CD1c-positive myeloid dendritic cell (primary cell): ENCODE data around the gene HTR2A.

Experiments
- DNase-seq: peaks from one replicate; pipeline ENCODE4 v3.0.0-alpha.2; 2016; ENCODE audit errors: extremely low spot score

The HTR2A gene

DNA sequence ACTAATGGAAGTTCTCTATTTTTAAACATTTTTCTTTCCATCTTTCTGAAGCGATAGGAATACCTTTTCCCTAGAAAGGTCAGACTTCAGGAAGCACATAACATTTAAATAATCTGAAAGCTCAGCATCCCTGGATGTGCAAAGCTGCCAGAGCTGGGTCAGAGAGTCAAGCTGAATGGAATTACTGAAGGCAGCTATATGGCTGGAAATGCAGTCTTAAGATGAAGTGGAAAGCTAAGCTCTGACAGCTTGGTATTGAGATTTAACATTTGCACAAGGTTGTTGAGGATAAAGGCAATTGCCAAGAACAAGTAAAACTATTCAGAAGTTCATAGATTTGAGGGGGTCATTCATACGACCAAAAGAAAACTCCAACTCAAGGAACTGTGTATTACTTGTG, 28.8 kb downstream of the HTR2A start:
- DNase-seq = no peak

DNA sequence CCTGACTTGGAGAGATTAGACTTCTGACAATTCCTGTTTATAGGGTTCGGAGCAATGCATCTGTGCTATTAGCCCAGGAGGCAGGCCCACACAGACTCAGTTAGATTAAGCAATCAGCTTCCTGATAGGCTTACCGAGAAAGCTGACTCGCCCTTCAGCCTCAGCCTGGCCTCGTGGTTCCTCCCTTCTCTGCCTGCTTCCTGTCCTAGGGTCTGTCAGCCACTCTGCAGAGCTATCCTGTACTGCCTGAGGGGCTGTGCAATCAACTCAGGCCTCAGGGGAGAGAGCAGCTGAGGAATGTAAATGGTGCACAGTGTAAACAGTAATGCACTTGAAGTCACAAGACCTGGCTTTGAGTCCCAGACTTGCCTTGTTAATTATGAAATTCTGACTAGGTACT, 30.7 kb downstream of the HTR2A start:
- DNase-seq = peak; percentile 65

DNA sequence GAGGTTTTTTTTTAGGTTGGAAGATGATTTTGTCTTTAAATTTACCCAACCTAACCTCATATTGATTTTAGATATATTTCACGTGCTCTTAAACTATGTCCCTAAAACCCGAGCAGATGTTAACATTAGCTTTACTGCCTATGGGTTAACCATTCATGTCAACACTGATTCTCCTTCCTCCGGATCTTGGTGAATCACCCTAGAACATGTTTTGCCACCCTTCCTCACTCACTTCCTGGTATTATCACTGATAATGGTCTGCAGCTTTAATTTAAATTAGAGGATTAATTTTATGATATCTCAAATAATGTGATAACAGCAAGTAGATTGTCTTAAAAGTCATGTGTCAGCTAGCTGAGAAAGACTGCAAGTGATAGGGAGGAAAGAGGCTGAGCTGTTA, 31.9 kb downstream of the HTR2A start:
- peak; percentile 10 for DNase-seq

DNA sequence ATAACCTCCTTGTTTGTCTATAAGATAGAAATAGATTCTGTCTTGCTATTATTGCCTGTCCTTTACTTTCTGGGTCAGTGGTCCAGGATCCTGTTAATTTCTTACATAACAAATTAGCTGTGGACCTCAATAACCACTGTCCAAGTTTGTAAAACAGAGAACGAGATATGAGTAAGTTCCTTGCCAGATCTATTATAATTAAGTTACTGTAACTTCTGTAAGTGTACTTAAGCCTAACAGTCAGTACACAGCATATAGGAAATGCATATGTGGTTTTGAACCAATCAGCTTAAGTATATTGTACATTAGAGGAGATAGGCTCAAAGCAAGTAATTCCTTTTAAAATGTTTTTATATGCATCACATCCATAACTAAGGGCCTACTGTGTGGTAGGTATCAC, 34.9 kb downstream of the HTR2A start:
- no peak for DNase-seq

DNA sequence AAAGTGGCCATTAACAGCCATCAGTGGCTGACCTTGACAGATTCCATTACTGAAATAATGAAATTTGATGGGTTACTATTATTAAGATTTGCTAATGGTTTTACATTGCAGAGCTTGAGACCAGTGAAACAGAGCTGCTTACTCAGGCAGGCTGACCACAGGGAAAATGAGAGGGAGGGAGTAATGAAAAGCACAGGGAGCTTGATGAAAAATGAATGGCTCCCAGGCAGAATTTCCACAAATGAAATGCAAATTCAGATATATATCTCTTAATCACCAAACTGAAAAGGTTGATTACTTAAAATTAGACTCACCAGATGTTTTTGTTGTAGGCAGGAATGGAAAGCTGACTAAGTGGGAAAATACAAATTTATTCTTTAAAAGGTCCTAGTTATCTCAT, 36.1 kb downstream of the HTR2A start:
- no peak for DNase-seq

DNA sequence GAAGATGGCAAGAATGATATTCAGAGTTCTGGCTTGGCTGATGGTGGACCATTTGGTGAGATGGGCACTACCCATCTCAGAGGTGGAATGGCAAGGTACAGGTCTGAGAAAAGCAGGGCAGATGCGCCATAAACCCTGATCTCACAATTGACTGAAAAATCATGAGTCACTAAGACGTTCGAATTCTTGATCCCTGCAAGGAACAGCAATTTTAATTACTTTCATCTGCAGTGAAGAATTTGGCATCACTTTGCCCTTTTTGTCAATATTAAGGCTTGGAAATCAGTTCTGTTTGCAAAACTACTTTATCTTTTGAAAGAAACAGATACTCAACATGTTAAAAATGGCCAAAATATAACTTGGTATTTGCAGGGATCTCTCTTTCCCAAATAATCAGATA, 38.1 kb downstream of the HTR2A start:
- DNase-seq = no peak

DNA sequence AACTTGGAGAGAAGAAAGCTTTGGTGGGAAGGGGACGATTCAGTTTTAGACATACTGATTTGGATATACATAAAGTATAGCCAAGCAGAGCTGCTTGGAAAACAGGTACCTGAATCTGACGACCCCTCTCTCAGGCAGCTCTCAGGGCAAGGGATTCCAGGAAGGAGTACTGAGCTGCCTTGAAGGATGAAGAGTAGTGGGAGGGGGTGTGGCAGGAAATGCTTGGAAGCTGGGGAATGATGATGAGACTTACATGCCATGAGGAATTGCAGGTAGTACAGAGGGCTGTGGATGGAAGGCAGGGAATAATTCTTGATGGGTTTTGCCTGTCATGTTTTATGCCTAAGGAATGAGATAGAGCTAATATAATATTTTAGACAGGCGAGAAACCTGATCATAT, 38.7 kb downstream of the HTR2A start:
- no peak for DNase-seq

DNA sequence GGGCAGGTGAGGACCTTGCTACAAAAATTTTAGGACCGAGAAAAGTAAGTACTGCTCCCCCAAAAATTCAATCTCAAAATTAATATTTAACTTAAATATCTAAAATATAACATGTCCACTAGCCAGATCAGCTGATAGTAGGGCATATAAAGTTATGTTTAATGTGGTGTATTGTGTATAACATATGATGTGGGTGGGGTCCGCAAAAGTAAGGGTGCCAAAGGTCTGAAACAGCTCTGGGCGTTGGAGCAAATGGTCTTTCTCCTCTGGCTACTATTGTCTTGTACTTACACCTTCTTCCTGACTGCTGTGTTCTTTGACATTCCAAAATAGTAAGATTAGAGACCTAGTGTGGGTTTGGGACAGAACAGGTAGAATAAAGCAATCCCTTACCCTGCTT, 41.2 kb downstream of the HTR2A start:
- DNase-seq = no peak

DNA sequence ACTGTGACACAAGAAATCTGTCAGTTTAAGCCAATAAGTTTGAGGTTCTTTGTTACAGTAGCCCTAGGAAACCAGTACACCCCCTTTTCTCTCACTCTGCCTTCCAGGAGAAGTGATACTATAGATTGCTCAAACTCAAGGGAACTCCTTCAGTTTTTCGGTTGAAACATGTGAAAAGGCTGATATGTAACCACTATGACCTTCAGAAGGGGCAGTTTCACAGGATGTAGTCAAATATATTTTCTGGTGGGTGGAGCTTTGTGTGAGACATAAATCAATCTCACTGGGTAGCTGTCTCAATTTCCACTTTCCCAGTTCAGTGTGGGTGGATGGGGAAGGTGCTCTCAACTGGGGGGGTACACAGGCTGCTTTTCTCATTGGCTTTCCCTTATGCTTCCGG, 41.7 kb downstream of the HTR2A start:
- peak; percentile 79 for DNase-seq

DNA sequence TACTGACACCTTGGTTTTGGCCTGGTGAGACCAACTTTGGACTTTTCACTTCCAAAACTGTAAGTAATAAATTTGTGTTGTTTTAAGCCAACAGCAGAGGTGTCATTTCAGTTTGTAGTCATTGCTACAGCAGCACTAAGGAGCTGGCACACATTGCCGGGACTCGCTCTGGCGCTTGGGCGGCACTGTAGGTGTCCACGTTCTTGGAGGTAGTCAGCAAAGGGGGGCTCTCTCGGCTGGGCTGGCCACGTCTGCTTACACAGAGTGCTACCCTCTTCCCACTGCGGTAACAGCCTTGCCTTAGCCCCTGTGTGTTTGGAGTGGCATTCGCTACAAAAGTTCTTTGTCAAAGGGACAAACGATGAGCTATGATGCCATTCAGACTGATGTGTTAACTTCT, 44.7 kb downstream of the HTR2A start:
- DNase-seq = no peak

DNA sequence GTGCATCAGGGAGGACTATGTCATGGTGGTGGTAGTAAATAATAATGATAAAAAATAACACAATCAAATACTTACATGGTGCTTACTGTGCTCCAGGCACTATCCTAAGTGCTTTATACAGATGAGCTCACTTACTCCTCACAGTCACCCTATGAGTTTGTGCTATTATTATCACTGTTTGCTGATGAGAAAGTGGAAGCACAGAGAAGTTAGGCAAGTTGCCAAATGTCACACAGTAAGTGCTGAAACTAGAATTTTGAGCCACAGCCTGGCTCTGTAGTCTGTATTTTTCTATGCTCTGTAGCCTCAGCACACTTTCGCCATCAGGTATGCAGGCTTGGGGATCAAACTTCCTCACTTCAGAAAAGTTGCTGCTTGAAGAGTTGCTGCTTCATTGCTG, 46.6 kb downstream of the HTR2A start:
- no peak for DNase-seq

DNA sequence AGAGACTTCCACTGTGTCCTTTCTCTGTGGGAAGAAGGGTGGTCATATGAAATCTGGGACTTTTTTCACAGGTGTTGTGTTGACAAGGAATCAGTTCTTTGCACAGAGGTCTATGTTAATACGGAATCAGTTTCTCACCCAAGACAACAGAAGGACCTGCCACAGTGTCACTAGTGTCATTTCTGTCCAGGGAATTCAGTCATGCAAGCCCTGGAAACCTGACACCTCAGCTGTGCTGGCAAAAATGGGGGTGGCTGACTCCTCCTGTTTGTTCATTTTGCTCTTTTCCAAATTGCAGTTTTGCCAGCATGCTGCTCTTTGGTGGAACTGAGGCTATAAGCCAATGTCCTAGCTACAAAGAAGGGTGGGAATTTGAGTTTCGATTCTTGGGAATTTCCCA, 50.1 kb downstream of the HTR2A start:
- no peak for DNase-seq

DNA sequence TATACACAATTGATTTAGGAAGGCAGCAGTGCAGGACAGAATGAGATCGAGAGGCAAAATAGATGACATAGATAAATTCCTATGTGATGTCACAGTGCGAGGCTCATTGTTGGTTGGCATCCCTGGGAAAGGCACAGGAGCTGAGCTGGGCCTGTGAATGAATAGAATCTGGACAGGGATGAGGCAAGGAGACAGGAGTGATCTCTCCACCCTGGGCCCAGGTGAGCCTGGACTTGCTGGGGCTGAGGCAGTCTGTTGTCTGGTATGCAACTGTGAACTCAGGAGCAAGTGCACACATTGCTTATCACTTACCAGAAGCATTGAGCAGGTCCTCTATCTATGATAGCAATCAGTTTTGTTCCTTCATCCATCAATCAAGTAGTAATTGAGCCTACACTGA, 51.7 kb downstream of the HTR2A start:
- no peak for DNase-seq

DNA sequence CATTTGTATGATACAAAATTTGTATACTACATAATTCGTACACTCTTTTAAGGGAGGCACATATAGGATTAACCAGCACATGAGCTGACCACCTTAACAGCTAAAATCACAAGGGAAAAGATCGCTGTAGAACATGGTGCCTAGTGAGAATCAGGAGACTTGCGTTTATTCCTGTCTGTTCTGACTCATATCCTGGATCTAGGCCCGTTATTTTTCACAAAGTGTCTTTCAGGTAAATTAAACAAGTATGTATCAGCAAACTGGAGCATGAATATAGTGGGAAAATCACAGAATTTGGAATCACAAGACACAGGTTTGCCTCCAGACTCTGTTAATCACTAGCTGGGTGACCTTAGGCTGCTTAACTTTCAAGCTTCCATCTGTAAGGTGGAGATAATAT, 52.4 kb downstream of the HTR2A start:
- DNase-seq = no peak

DNA sequence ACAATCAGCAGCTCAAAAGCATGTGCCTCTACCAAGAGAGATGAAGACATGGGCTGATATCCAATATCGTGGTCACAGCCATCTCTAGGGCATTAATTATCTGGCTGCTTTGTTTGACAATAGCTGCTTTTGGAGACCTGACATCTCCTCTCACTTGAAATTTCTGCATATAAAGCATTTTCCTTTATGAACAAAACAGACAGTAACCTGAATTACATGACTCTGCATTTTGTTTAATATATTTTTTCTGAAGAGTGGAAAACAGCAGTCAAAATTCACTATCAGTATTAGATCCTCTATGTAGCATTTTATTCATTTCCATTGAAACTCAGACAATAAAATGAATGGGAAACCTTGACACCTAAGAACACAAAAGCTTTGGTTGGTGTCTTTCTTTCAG, 57.5 kb downstream of the HTR2A start:
- no peak for DNase-seq

DNA sequence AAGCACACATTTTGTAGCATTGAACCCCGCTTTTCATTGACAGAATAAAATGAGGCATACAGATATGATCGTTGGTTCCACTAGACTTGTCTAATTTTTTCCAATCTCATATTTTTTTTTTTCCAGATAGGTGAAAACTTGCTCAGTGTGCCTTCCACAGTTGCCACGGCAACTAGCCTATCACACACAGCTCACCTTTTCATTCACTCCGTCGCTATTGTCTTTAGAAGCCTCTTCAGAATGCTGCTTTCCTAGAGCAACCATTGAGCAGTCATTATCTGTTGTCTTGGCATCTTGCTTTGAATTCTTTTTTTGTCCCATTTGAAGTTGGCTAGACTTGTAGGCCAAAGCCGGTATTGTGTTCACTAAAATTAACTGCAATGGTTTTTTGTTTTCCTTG, 62.2 kb downstream of the HTR2A start:
- DNase-seq = no peak

DNA sequence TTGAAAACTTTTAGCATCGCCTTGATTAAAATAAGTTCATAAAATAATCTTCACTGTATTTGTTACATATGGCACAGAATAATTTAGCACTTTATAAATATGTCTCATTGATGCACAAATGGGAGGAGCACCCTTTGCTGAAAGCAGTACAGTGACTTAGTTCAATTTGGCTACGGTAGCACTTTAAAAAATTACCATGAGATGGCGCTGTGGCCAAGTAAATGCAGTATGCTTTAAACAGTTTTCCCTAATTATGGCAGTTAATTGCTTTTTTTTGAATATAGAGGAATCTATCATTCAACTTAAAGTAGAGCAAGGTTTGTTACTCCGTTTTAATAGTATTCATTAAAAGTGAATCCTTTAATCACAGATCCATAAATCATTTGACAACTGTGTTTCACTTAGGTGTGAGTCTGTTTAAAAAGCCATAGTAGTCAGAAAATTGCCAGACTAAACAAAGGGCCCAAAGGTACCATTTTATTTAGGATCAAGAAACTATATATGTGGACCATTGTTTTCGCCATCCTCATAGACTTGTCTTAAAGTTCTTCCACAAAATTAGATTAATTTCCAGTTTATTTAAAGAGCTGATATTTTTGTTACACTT, 65.2 kb downstream of the HTR2A start:
- peak; percentile 72 for DNase-seq

DNA sequence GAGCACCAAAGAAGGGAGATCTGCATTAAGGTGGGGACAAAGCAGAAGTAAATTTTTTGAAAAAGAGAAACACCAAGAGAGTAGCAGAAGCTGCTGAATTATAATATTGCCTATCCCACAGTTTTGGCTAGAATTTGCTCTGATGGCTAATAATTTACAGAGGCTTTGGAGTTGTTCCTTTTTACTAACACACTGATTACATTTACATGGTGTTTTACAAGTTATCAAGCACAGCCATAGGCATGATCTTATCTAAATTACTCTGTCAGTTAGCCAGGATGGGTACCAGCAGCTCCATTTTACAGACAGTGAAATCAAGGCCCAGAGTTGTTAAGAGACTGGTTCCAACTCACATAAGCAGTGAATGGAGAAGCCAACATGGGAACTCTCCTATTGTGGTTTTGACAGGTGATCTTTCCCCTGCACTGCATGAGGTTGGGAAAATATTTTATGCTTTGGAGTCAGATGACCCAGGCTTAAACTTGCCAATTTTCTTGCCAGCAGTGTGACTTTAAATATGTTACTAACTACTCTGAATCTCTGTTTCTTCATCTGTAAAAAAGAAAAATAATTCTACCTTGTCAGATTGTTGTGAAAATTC, 66.3 kb downstream of the HTR2A start:
- DNase-seq = no peak

DNA sequence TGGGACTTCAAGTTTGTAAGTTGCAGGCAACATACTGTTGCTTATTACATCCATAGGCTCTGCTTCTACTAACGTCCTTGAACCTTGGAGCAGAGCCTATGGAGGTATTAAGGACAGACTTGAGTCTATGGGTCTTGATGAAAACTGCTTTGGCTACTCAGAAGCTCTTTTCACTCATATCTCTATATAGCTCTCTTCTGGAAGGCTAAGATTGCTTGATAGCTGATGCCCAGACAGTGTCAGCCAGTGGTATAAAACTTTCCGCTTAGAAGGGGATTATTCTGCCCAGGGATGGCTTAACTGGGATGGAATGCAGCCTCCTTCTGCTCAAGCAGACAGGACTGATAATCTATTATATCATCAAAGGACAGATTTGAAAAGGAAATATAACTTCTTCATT, 74.3 kb downstream of the HTR2A start:
- DNase-seq = no peak

DNA sequence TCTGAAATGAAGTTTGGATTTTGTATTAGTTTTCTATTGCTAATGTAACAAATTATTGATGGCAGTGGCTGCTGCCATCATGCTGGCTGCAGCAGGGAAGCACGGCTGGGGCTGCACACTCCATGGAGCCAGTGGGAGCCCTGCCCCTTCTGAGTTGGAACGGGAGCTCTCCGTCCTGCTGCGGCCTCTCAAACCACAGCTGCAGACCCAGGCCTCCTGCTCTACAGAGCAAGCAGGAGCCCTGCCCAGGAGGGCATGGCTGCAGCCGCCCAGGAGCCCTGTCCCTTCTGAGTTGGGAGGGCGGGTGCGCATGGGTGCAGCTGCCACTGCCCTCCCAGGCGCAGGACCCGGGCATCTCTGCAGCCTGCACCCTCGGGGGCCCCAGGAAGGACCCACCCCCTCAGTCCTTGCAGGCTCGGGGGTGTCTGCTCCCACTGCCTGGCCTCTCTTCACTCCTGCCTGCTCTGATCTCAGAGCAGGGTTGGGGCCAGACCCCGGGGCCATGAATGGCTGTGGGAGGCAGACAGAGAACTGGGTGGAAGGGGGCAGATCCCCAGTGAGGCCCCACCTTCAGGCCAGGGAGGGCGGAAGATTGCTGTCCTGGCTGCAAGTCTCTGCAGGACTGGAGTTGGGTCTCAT, 78.9 kb downstream of the HTR2A start:
- no peak for DNase-seq

DNA sequence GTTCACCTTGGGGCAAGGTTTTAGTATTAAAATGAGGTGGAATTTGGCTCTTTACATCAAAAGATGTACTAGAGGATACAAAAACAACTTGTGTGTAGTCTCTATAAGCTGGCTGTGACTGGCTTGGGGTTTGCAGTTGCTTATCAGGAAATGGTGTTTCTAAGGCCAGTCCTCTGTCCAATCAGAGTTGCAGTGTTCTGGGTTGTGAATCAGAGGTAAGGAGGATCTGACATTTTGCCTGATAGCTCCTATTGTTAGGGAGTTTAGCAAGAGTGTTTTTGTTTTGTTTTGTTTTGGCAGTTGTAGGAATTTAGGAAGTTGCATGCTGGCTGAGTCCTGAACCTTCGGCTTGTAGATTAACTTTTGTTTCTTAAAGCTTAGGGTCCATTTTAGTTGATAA, 79.8 kb downstream of the HTR2A start:
- peak; percentile 17 for DNase-seq

DNA sequence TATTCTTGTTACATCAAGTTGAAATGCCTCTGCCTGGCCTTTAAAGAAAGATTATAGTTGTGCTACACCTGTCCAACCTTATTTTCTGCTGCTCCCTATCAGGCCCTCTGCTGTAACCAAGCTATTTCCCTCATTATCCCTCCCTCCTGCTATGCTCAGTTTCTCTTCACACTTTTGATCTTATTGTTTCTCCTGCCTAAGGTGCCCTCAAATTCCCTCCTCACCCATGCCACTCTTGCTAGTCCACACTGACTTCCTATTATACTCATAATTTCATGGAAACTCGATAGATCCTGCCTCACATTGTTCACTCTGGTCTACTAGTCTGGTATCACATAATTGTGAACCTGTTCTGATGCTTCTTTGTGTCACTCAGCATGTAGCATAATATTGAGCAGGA, 80.5 kb downstream of the HTR2A start:
- no peak for DNase-seq

DNA sequence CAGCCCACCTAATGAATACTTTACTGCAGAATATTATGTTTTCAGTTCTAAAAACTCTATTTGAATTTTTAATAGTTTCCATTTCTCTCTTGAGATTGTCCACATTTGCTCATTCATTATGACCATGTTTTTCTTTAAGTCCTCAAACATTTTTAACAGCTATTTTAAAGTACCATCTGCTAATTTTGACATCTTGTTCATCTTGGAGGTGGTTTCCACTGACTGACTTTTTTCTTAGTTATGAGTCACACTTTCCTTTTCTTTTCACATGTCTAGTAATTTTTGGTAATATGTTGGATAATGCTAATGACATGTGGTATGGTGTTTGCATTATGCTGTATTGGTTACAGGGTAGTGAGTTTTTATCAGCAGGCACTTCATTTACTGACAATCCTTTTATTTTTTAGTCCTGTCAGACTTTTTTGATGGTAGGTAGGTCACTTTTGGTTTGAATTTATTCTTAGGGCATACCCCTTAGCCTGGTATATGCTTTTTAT, 84.5 kb downstream of the HTR2A start:
- no peak for DNase-seq

DNA sequence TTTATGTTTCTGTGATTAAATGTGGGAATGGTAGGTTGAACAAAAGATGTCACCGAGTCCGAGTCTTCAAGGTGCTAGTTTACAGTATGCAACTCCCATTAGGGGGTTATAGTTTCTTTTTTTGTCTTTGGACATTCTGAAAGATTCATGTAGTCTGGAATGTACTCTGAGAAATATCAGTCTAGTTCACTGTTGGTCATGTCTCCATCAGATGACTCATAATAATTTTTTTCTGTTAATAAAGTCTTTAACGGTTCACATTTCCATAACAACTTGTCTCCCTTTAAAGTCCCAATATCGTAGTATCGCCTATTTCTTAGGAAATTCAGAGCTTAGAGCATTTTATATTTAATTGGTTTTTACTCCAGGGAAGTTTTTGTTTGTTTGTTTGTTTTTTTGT, 86.4 kb downstream of the HTR2A start:
- DNase-seq = no peak
